Measurements from ENCODE around the gene SAG. TPM values are rescaled to one million over a fixed set of nuclear protein-coding genes. Genes with fewer than 3 reads are reported as not detected.
"Not testable (repeated sequence)": the region's sequence is repeated elsewhere in the genome, so short reads cannot be mapped to it uniquely, and the experiment has no call there.

Gene SAG
- total RNA-seq, 1 donor from 2014 or later, result 0.04 TPM

GRCh38 chr2:233331536-233331935, 23.9 kb downstream of the SAG start:
- Mint-ChIP-seq H3K27ac (peak overlapping the region; percentile 97), H3K27me3 (no peaks in the 10 kb centered on the region), H3K9me3 (no peaks in the 10 kb centered on the region), H3K36me3 (ENCODE audit: low read depth) (no peaks in the 10 kb centered on the region), H3K4me1 (peaks cover 82% of the 10 kb centered on the region), H3K4me3 (peak overlapping the region; percentile 42)
- intact Hi-C loops (cut with micrococcal nuclease), result loop anchor here (1.0 to 5.0 kb wide), 7 partner anchors 8 to 231 kb away; partner anchors contain the start of gene DGKD
- TF ChIP-seq, protein P1, sequence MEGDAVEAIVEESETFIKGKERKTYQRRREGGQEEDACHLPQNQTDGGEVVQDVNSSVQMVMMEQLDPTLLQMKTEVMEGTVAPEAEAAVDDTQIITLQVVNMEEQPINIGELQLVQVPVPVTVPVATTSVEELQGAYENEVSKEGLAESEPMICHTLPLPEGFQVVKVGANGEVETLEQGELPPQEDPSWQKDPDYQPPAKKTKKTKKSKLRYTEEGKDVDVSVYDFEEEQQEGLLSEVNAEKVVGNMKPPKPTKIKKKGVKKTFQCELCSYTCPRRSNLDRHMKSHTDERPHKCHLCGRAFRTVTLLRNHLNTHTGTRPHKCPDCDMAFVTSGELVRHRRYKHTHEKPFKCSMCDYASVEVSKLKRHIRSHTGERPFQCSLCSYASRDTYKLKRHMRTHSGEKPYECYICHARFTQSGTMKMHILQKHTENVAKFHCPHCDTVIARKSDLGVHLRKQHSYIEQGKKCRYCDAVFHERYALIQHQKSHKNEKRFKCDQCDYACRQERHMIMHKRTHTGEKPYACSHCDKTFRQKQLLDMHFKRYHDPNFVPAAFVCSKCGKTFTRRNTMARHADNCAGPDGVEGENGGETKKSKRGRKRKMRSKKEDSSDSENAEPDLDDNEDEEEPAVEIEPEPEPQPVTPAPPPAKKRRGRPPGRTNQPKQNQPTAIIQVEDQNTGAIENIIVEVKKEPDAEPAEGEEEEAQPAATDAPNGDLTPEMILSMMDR (IDR thresholded peaks at IDR 0.05), result no peak
- DNase-seq, result peak; percentile 68
- POLR2A ChIA-PET, result interaction anchor here (0.8 to 6.2 kb wide), 18 partner anchors 9 to 270 kb away, joined by 3 to 93 read pairs (median 6); partner anchors contain the start of genes ATG16L1 and DGKD
- peak; percentile 91 for ATAC-seq (ENCODE audit: low read depth)
- CTCF ChIA-PET, result interaction anchor here (1.0 to 1.8 kb wide), 6 partner anchors 15 to 113 kb away, joined by 3 to 10 read pairs (median 3); no protein-coding TSS in a partner anchor

DNA sequence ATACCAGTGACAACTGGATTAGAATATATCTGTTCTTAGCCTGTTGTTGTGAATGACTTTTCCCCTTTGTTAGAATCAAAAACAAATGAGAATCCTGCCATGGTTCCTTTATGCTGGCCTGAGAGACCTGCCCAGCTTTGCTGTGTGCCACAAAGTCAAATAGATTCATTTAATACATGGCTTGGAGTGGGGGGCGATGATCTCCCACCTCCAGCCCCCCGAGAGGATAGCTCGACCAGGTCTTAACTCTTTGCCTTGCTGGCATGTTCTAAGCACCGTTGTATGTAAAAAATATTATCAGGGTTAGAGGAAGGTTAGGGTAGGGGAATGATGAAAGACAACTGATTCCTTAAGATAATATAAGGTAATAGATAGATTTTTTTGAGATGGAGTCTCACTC, 24.5 kb downstream of the SAG start:
- Mint-ChIP-seq H3K4me1 (peaks cover 77% of the 10 kb centered on the region), H3K27ac (peak overlapping the region; percentile 97), H3K36me3 (ENCODE audit: low read depth) (no peaks in the 10 kb centered on the region), H3K27me3 (no peaks in the 10 kb centered on the region), H3K9me3 (no peaks in the 10 kb centered on the region), H3K4me3 (peak overlapping the region; percentile 42)
- ChIA-PET CTCF (interaction anchor here (1.0 to 1.8 kb wide), 6 partner anchors 14 to 113 kb away, joined by 3 to 10 read pairs (median 3); no protein-coding TSS in a partner anchor), POLR2A (interaction anchor here (0.8 to 6.2 kb wide), 16 partner anchors 8 to 271 kb away, joined by 3 to 93 read pairs (median 6); partner anchors contain the start of genes ATG16L1 and DGKD)
- ATAC-seq (ENCODE audit: low read depth) (no peak), DNase-seq (no peak)
- TF ChIP-seq, protein P1 (IDR thresholded peaks at IDR 0.05), result no peak
- intact Hi-C loops (cut with micrococcal nuclease), result loop anchor here (5.0 kb wide), 1 partner anchor 65 kb away; no protein-coding TSS in a partner anchor

DNA sequence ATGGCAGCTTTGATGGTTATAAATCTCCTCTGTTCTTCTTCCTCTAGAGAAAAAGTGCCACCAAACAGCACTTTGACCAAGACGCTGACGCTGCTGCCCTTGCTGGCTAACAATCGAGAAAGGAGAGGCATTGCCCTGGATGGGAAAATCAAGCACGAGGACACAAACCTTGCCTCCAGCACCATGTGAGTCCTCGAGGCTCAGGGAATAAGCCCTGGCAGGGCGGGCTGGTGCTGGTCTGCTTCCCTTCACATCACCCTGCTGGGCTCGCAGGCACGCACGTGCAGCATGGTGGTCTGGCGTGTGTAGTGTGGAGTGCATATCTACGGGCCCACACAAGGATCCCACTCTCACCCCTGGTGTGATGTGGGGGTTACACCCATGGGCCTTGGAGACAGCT, 27.3 kb downstream of the SAG start:
- H3K4me1 Mint-ChIP-seq, result peaks cover 87% of the 10 kb centered on the region
- CTCF ChIA-PET, result no interaction called here

DNA sequence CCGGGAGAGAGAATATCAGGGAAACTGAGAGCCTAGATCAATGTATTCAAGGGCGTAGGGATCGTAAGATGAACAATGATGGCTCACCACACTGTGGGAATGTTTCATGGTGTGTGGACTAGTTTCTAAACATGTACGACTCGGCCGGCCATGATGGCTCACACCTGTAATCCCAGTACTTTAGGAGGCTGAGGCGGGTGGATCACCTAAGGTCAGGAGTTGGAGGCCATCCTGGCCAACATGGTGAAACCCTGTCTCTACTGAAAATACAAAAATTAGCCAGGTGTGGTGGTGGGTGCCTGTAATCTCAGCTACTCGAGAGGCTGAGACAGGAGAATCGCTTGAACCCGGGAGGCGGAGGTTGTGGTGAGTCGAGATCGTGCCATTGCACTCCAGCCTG, 28.5 kb downstream of the SAG start:
- peaks cover 83% of the 10 kb centered on the region for H3K4me1 Mint-ChIP-seq
- H3K9me3 Mint-ChIP-seq; POLR2A ChIA-PET; ATAC-seq (ENCODE audit: low read depth); DNase-seq; CTCF ChIA-PET; H3K27me3 Mint-ChIP-seq; H3K4me3 Mint-ChIP-seq; intact Hi-C loops (cut with micrococcal nuclease); H3K36me3 Mint-ChIP-seq (ENCODE audit: low read depth): not testable (repeated sequence)
- H3K27ac Mint-ChIP-seq, result peak overlapping the region; percentile 59

More for the DNA sequence above, 27.3 kb downstream of the SAG start:
- peak overlapping the region; percentile 53 for H3K27ac Mint-ChIP-seq
- POLR2A ChIA-PET, result interaction anchor here (1.0 to 6.2 kb wide), 3 partner anchors 12 to 21 kb away, joined by 3 to 93 read pairs (median 6); partner anchors contain the start of gene DGKD
- no peaks in the 10 kb centered on the region for H3K27me3 Mint-ChIP-seq
- H3K9me3 Mint-ChIP-seq, result no peaks in the 10 kb centered on the region
- no peak for DNase-seq
- TF ChIP-seq, protein P1 (IDR thresholded peaks at IDR 0.05), result no peak
- no peak for ATAC-seq (ENCODE audit: low read depth)
- H3K36me3 Mint-ChIP-seq (ENCODE audit: low read depth), result no peaks in the 10 kb centered on the region
- intact Hi-C loops (cut with micrococcal nuclease), result loop anchor here (5.0 kb wide), 1 partner anchor 68 kb away; no protein-coding TSS in a partner anchor
- no peak overlapping the region for H3K4me3 Mint-ChIP-seq

GRCh38 chr2:233336541-233336940, 28.9 kb downstream of the SAG start:
- Mint-ChIP-seq H3K27ac (no peak overlapping the region), H3K4me3 (no peak overlapping the region), H3K27me3 (no peaks in the 10 kb centered on the region), H3K36me3 (ENCODE audit: low read depth) (no peaks in the 10 kb centered on the region), H3K4me1 (peaks cover 83% of the 10 kb centered on the region), H3K9me3 (no peaks in the 10 kb centered on the region)
- ATAC-seq (ENCODE audit: low read depth) (no peak), DNase-seq (no peak)
- CTCF ChIA-PET, result interaction anchor here (0.6 kb wide), 1 partner anchor 22 kb away, joined by 3 read pairs; no protein-coding TSS in a partner anchor
- TF ChIP-seq, protein P1 (IDR thresholded peaks at IDR 0.05), result no peak
- intact Hi-C loops (cut with micrococcal nuclease), result no loop called here
- POLR2A ChIA-PET, result interaction anchor here (1.4 kb wide), 1 partner anchor 82 kb away, joined by 4 read pairs; no protein-coding TSS in a partner anchor
